ENCODE data around the gene CRACR2A. TPM values are rescaled to one million over a fixed set of nuclear protein-coding genes. Genes with fewer than 3 reads are reported as not detected.

Gene CRACR2A
- total and polyA plus RNA-seq, 2 of the 8 experiments (the other 6 are each of a cell fraction or from before 2014, with no cell fraction given): 0.85 to 3.2 TPM

DNA sequence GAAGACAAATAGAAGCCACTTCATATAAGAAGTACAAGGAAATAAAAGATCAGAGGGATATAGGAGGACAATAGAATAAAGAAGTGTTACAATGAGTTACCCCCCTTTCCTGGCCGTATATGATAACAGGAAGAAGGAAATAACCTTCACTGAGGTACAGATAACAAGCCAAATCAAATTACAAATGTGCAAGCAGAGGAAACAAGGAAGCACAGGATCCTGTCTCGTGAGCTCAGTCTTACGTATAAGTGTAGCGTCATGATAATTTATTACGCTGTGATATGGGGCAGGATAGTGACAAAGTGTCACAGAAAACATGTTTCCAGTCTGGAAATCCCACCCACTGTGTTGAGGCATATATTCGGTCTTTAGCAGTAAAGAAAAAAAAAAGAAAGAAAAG is 26.5 kb downstream of the CRACR2A start:
- no peak overlapping the region for H4K91ac ChIP-seq (replicated peaks; ENCODE audit: insufficient read length, low read length)
- no peak overlapping the region for H3K14ac ChIP-seq (ENCODE audit: insufficient read length)
- 88% methylated on average over 6 of the region's 6 CpGs; no CpG with 5 or more reads in 1 of the 2 experiments for WGBS, 2 experiments (ENCODE audit: extremely low coverage in 1 of 2, insufficient coverage in 1 of 2, insufficient read length in 1 of 2, insufficient replicate concordance in 2 of 2, low coverage in 1 of 2, low lambda C conversion rate in 2 of 2, missing lambda C conversion rate in 1 of 2)
- no peaks in the 10 kb centered on the region for H3K23me2 ChIP-seq (ENCODE audit: low read depth, low read length)
- DNase-seq (ENCODE audit: low read depth in 1 of 2, low spot score in 2 of 2) (no peak), FAIRE-seq (no peak)
- H2BK5ac ChIP-seq (ENCODE audit: low read depth, low read length): no peak overlapping the region
- no peaks in the 10 kb centered on the region for H3K79me1 ChIP-seq (ENCODE audit: low read depth, low read length)
- H2BK12ac ChIP-seq (ENCODE audit: low read depth, low read length): no peak overlapping the region
- H2BK15ac ChIP-seq (ENCODE audit: low read length): no peak overlapping the region
- no peak overlapping the region for H3K9ac ChIP-seq (replicated peaks in 1 of 4; ENCODE audit: extremely low read depth in 1 of 4, low read depth in 3 of 4, low read length in 3 of 4)
- H3K79me2 ChIP-seq (ENCODE audit: control insufficient read depth in 1 of 2, insufficient read depth in 2 of 2, low read length in 2 of 2): no peaks in the 10 kb centered on the region
- H3K18ac ChIP-seq (ENCODE audit: extremely low read depth, low read length): no peak overlapping the region
- peaks cover 19 to 24% of the 10 kb centered on the region in 2 experiments for H3K9me3 ChIP-seq (ENCODE audit: insufficient read depth in 2 of 2, low read depth in 1 of 2, low read length in 1 of 2)
- H3K27ac ChIP-seq (ENCODE audit: low read depth, low read length): no peak overlapping the region
- H2BK20ac ChIP-seq (ENCODE audit: low read length): no peak overlapping the region
- H3K56ac ChIP-seq (replicated peaks; ENCODE audit: insufficient read length, low read depth, low read length): no peak overlapping the region
- H3K4ac ChIP-seq (replicated peaks; ENCODE audit: insufficient read length, low read depth, low read length): no peak overlapping the region
- no peak overlapping the region for H2BK120ac ChIP-seq (replicated peaks; ENCODE audit: low read depth, low read length)
- H3K4me1 ChIP-seq (replicated peaks in 1 of 4; ENCODE audit: control insufficient read depth in 3 of 4, insufficient read depth in 4 of 4, low read length in 3 of 4): peaks cover 0 to 4% (median 1%) of the 10 kb centered on the region in 4 experiments; a peak in 3 of 7 replicates
- H4K20me1 ChIP-seq (replicated peaks in 1 of 2; ENCODE audit: control insufficient read depth in 1 of 2, insufficient read depth in 2 of 2, low read length in 2 of 2): no peaks in the 10 kb centered on the region
- no peak overlapping the region for H3K4me3 ChIP-seq (ENCODE audit: extremely low read depth in 1 of 4, insufficient read depth in 2 of 4, low read depth in 3 of 4, low read length in 4 of 4)
- CTCF ChIA-PET (ENCODE audit: partially characterized antibody): interaction anchor here (1.5 kb wide), 1 partner anchor 50 kb away, joined by 3 read pairs; no protein-coding TSS in a partner anchor
- H3K36me3 ChIP-seq (ENCODE audit: control insufficient read depth in 2 of 4, insufficient read depth in 4 of 4, low read length in 3 of 4): no peaks in the 10 kb centered on the region; a peak in 2 of 8 replicates
- no peak overlapping the region for H3K23ac ChIP-seq (ENCODE audit: insufficient read length)
- no peak overlapping the region for H2AFZ ChIP-seq (ENCODE audit: low read length)
- H2AK5ac ChIP-seq (ENCODE audit: low read depth, low read length): no peak overlapping the region
- TF ChIP-seq EZH2 (IDR thresholded peaks at IDR 0.05; ENCODE audit: low read depth, low read length, severe bottlenecking) (no peak), SP1 (IDR thresholded peaks at IDR 0.05; ENCODE audit: low read depth, low read length) (no peak), POU5F1 (IDR thresholded peaks at IDR 0.05; ENCODE audit: low read depth, low read length) (no peak), SP4 (IDR thresholded peaks at IDR 0.05; ENCODE audit: low read length) (no peak), SIX5 (IDR thresholded peaks at IDR 0.05; ENCODE audit: low read depth, low read length) (no peak), SP2 (IDR thresholded peaks at IDR 0.05; ENCODE audit: low read length) (no peak)
- TF ChIP-seq, protein P1, sequence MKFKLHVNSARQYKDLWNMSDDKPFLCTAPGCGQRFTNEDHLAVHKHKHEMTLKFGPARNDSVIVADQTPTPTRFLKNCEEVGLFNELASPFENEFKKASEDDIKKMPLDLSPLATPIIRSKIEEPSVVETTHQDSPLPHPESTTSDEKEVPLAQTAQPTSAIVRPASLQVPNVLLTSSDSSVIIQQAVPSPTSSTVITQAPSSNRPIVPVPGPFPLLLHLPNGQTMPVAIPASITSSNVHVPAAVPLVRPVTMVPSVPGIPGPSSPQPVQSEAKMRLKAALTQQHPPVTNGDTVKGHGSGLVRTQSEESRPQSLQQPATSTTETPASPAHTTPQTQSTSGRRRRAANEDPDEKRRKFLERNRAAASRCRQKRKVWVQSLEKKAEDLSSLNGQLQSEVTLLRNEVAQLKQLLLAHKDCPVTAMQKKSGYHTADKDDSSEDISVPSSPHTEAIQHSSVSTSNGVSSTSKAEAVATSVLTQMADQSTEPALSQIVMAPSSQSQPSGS (IDR thresholded peaks at IDR 0.05; ENCODE audit: low read length): no peak
- TF ChIP-seq, protein P2, sequence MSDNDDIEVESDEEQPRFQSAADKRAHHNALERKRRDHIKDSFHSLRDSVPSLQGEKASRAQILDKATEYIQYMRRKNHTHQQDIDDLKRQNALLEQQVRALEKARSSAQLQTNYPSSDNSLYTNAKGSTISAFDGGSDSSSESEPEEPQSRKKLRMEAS (IDR thresholded peaks at IDR 0.05): no peak
- TF ChIP-seq, protein P3, sequence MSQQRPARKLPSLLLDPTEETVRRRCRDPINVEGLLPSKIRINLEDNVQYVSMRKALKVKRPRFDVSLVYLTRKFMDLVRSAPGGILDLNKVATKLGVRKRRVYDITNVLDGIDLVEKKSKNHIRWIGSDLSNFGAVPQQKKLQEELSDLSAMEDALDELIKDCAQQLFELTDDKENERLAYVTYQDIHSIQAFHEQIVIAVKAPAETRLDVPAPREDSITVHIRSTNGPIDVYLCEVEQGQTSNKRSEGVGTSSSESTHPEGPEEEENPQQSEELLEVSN (IDR thresholded peaks at IDR 0.05): no peak
- no peaks in the 10 kb centered on the region for H3K27me3 ChIP-seq (replicated peaks in 1 of 4; ENCODE audit: control insufficient read depth in 3 of 4, extremely low read depth in 1 of 4, insufficient read depth in 3 of 4, low read length in 3 of 4)
- no peak overlapping the region for H4K5ac ChIP-seq (ENCODE audit: insufficient read length, low read depth, low read length)
- POLR2A ChIA-PET (ENCODE audit: partially characterized antibody): no interaction called here
- H3K4me2 ChIP-seq (ENCODE audit: insufficient read depth in 1 of 2, low read depth in 2 of 2, low read length in 2 of 2): no peak overlapping the region
- no peak overlapping the region for H4K8ac ChIP-seq (ENCODE audit: extremely low read depth, insufficient read depth, low read length)
